Measurements from ENCODE around the gene JSRP1. TPM values are rescaled to one million over a fixed set of nuclear protein-coding genes. Genes with fewer than 3 reads are reported as not detected.

The JSRP1 gene, protein sequence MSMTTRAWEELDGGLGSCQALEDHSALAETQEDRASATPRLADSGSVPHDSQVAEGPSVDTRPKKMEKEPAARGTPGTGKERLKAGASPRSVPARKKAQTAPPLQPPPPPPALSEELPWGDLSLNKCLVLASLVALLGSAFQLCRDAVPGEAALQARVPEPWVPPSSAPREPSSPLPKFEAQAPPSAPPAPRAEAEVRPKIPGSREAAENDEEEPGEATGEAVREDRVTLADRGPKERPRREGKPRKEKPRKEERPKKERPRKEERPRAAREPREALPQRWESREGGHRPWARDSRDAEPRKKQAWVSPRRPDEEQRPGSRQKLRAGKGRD
- not detected in 2 replicates for total RNA-seq (2014; rRNA removed; shearing (Covaris generic); ENCODE audit: low replicate concordance)

DNA sequence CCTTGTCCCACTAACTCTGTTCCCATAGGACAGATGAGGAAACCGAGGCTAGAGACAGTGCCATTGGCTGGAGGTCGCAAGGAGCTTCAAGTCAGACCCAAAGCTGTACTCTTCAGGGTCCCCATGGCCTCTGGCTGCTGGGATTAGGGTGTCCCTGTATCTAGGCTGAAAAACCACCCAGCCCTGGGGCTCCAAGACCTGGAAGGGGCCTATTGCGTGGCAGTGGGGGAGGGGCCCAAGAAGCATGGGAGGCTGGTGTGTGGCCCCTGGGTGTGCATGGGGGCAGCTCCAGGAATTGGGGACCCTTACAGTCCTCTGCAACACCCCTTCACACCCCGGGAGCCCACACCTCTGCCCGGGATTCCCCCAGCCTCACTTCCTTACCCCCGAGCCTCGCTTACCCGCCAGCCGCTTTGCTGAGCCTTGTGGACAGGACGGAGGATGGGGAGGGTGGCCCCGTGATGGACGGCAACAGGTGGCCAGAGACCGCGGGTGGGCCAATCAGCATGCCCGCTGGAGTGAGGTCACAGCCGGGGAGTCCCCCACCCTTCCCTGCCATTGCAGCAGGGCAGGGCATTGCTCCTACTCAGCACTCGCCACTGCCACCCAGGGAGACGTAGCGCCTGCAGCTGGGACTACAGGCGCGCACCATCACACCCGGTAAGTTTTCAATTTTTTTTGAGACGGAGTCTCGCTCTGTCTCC lies at the start of gene JSRP1:
Gene JSRP1, minus strand, starts transcription at position 436 of the 704 bp plus-strand sequence. CDS start 1,103 bp downstream, outside the sequence.
- DNase-seq (ENCODE audit: low read depth): no peak
- in situ Hi-C loops (cut with HindIII; ENCODE audit: low pct_unique_long_range_greater_than_20kb, low sequenced_read_pairs): no loop called here

DNA sequence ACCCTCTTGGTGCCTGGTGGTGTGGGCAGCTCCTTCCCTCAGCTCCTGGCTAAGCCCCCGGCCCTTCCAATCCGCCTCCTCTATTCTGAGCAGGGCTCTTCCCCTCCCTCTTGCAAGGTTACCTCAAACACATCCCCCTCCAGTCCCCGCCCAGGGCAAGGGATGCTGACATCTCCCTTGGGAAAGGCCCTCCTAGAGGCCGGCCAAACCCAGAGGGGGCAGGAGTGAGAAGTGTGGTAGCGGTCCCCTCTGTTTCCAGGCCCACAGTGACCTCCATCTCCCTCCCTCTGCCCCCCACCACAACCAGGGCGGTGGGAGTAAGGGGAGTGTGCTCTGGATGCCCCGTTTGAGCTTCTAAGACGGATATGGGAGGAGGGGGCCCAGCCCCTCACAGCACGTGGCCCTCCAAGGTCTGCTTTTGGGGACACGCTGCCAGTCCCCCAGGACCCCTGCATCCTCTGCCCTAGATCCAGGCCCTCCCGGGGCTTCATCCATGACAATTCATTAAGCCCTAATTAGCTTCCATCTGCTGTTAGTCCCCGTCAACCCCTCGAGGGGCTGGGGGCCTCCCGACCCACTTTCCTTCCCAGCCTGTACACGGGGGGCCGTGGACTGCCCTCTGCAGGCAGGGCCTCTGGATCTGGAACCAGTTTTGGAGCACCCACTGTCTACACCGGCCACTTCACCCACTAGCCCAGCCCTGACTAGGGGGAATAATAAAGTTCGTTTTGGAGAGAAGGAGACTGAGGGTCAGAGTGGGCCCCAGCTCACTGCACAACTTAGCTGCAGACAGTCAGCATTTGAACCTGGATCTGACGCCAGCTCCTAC lies 49.4 kb upstream of the JSRP1 start:
- no peak for DNase-seq (ENCODE audit: low read depth)
- in situ Hi-C loops (cut with HindIII; ENCODE audit: low pct_unique_long_range_greater_than_20kb, low sequenced_read_pairs): no loop called here

DNA sequence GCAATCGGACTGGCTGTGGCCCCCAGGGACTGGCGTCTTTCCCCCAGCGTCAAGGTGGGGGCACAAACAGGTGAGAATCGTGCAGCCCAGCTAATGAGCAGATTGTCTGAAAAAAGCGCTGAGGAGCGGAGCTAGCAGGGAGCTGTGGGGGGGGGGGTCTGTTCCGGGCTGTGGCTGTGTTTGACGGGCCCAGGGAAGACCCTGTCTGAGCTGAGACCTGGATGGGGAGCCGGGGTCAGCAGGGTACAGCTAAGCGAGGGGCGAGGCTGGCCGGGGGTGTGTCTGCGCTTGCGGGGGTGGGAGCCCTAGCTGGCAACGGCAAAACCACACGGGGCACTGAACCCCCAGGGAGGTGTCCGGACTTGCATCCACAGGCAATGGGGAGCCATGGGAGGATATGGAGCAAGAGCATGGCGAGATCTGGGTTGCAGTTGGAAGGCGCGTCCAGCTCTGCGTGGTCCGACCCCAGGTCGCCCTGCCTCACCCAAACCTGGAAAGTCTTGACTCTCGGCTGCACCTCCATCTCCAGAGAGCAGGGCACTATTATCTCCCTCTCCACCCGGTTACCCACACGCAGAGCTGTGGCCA lies 47.1 kb upstream of the JSRP1 start:
- DNase-seq (ENCODE audit: low read depth): no peak
- in situ Hi-C loops (cut with HindIII; ENCODE audit: low pct_unique_long_range_greater_than_20kb, low sequenced_read_pairs): no loop called here

DNA sequence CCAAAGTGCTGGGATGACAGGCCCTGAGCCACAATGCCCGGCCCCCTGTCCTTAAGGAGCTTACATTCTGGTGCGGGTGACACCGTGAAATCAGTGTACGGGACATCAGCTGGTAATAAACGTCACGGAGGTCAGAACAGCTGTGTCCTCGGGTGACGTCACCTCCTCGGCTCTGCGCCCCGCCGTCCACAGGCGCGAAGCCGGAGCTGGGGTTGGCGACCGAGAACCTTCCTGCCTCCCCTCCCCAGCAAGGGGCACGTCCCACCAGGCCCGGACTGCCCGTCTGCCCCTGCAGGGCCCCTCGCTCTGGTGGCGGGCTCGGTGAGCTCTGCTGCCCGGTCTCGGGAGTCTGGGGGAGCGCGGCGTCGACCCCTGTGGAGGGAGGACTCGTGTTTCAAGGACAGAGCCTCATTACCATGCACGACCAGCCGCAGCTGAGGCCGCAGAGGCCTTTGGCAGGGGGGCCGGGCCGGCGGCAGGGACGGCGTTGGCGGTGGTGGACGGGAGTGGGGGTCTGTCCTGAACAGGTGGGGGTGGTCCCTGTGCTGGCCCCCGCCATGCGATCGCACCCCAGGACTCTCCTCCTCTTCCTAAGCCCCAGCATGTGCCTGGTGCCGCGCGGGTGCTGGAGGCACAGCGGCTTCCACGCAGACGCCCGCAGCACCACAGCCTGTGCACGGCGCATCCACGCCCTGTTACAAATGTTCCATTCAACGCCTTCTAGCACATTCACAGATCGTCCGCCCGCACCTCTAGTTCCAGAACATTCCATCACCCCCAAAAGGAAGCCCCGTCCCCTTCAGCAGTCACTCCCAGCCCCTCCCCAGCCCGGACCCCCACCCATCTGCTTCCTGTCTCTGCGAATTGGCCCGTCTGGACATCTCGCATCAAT lies 46.3 kb upstream of the JSRP1 start:
- no peak for DNase-seq (ENCODE audit: low read depth)
- in situ Hi-C loops (cut with HindIII; ENCODE audit: low pct_unique_long_range_greater_than_20kb, low sequenced_read_pairs): no loop called here

DNA sequence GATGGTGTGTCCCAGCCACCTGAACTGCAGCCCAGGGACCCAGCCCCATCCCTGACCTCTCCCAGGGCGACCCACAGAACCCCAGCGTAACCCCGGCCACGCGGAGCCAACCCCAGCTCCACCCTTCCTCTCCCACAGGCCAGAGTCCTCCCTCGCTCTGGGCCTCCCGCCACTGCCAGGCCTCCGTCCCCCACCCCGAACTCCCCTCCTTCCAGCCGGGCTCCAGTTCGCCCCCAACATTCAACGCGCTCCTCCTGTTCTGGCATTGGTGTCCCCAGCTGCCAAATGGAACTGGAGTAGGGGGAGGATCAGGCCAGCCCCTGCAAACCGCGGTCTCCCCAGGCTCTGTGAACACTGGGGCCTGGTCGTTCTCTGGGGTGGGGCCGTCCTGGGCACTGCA lies 44.3 kb upstream of the JSRP1 start:
- in situ Hi-C loops (cut with HindIII; ENCODE audit: low pct_unique_long_range_greater_than_20kb, low sequenced_read_pairs): no loop called here
- DNase-seq (ENCODE audit: low read depth): no peak

DNA sequence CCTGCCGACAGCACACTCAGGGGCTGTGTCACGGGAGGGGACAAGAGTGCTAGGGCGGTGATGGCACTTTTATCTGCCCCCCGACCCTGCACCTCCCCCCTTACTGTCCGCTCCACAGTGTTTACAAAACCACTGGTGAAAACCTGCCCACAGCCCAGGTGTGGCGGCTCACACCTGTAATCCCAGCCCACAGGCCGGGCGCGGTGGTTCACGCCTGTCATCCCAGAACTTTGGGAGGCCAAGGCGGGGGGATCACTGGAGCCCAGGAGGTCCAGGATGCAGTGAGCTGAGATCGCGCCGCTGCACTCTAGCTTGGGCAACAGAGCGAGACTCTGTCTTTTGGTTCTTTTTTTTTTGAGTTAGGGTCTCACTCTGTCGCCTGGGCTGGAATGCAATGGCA lies 39.9 kb upstream of the JSRP1 start:
- in situ Hi-C loops (cut with HindIII; ENCODE audit: low pct_unique_long_range_greater_than_20kb, low sequenced_read_pairs): no loop called here
- no peak for DNase-seq (ENCODE audit: low read depth)

DNA sequence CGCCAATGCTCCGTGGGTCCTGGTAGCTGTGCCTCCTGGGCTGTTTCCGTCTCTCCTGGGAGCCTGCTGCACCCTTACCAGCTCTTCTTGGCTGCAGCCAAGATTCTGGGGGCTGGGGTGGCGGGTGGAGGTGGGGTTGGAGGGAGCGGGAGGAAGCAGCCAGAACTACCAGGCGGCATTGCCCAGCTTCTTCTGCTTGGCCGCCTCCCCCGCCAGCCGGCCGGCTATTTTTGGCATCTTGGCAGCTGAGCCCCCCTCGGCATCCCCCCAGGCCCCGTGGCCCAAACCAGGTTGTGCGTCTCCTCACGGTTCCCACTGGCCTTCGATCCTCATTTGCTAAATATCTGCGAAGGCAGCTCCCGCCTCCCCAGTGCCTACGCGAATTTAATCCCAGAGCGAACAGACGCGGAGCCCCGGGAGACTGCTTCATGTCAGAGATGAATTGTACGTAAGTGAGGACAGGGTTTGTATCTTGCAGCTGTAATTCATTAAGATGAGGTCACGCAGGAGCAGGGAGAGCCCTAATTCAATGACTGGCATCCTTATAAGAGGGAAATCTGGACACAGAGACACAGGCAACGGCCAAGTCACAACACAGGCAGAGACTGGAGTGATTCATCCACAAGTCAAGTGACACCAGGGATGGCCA lies 38.6 kb upstream of the JSRP1 start:
- in situ Hi-C loops (cut with HindIII; ENCODE audit: low pct_unique_long_range_greater_than_20kb, low sequenced_read_pairs): no loop called here
- no peak for DNase-seq (ENCODE audit: low read depth)

DNA sequence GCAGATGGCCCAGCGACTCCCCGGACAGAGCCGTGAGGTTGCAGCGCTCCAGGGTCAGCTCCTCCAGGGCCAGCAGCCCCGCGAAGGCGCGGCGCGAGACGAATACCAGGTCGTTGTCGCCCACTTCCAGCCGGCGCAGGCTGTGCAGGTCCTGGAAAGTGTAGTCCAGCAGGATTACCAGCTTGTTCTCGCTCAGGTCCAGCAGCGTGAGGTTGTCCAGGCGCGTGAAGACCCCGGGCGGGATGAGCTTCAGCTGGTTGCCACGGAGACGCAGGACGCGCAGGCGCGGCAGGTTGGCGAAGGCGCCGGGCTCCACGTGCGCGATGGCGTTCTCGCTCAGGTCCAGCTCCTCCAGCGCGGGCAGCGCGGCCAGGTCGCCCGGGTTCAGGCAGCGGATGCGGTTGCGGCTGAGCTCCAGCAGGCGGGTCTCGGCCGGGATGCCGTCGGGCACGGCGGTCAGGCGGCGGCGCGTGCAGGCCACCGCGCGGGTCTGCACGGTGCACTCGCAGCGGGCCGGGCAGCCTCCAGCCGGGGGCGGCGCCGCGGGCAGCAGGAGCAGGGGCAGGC lies 35.1 kb upstream of the JSRP1 start:
- in situ Hi-C loops (cut with HindIII; ENCODE audit: low pct_unique_long_range_greater_than_20kb, low sequenced_read_pairs): no loop called here
- no peak for DNase-seq (ENCODE audit: low read depth)

DNA sequence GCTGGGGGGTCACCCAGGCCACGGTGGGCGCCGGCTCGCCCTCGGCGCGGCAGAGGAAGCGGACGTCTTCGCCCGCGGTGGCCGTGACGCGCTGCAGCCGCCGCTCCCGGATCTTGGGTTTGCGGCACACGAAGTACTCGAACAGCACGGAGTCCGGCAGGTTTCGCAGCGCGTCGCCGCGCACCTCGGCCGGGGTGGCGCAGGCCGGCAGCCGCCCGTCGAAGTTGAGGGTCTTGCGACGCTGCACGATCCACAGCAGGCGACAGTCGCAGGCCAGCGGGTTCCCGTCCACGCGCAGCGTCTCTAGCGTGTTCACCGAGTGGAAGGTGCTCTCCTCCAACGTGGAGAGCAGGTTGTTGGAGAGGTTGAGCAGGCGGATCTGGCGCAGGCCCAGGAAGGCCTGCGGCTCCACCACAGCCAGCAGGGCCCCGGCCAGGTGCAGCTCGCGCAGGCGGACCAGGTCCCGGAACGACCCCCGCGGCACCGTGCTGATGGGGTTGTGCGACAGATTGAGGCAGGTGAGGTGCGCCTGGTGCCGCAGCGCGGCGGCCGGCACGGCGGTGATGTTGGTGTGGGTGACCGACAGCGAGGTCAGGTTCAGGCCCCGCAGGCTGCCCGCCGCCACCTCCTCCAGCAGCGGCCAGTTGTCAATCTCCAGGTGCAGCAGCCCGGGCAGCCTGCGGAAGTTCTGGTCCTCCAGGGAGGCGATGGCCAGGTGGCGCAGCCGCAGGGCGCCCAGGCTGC lies 34.4 kb upstream of the JSRP1 start:
- in situ Hi-C loops (cut with HindIII; ENCODE audit: low pct_unique_long_range_greater_than_20kb, low sequenced_read_pairs): no loop called here
- DNase-seq (ENCODE audit: low read depth): no peak

DNA sequence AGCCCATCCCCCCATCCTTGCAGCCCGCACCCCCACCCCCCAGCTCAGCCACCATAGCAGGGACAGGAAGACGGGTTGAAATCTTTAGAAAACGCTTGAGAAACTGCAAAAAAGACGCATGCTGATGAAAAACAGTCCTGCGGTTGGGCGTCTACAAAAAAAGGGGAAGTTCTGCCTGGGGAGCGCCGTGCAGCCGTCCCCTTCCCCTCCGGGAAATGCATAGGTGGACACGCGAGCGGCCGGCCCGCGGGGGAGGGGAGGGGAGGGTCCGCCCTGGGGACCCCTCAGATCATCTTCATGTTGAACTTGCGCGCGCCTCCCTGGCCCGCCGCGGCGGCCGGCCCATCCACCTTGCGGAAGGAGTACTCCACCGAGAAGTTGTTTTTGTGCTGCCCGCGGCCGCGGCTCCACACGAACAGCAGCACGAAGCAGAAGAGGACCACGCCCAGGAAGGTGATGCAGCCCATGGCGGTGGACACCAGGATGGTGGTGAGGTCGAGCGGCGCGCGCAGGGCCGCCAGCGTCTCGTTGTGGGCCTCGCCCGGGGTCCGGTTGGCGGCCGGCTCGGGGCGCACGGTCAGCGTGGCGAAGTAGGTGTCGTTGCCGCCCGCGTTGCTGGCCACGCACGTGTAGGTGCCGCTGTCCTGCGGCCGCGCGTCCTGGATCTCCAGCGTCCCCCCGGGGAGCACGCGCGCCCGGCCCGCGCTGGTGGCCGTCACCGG lies 33.7 kb upstream of the JSRP1 start:
- in situ Hi-C loops (cut with HindIII; ENCODE audit: low pct_unique_long_range_greater_than_20kb, low sequenced_read_pairs): no loop called here
- no peak for DNase-seq (ENCODE audit: low read depth)

DNA sequence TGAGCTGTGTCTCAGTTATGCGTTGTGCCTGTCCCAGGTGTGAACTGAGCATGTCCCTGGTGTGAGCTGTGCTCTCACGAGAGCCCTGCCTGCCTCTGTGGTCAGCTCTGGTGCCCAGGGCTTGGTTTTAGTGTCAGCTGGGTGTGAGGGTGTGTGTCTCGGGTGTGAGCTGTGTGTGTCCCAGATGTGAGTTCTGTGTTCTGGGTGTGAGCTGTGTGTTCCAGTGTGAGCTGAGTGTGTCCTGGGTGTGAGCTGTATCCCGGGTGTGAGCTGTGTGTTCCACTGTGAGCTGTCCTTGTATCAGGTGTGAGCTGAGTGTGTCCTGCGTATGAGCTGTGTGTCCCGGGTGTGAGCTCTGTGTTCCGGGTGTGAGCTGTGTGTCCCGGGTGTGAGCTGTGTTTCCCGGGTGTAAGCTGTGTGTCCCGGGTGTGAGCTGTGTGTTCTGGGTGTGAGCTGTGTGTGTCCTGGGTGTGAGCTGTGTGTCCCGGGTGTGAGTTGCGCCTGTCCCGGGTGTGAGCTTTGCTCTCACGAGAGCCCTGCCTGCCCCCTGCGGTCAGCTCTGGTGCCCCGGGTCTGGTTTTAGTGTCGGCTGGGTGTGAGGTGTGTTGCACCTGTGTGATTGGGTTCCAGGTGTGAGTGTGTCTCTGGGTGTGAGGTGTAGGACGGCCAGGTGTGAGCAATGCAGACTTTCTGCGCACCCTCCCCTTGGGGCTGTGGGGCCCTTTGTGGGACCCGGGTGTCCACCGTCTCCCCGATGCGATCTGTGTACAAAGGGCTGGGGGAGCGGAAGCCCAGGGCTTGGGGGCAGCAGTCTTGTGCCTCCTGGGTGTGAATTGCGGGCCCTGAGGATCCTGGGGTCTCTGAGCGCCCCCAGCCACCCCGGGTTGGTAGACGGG lies 32.8 kb upstream of the JSRP1 start:
- in situ Hi-C loops (cut with HindIII; ENCODE audit: low pct_unique_long_range_greater_than_20kb, low sequenced_read_pairs): no loop called here

DNA sequence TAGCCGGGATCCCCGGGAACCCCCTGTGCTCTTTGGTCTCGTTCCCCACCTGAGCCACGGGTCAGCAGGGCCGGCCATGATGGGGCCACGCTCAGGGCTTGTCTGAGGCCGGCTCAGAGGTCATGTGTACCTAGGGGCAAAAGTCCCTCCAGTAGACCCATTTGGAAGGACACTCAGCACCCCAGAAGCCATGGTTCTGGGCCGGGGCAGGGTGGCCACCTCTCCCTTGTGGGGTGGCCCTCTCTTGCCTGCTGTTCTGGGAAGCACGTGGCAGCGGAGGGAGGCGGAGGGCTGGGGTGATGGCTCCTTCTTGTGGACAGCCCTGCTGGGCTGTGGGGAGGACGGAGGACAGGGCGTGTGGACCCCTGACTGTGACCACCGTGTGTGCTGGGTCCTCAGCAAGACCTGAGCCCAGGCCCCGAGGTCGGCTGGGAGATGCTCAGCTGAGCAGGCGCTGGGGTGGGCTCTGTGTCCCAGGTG lies 32.2 kb upstream of the JSRP1 start:
- in situ Hi-C loops (cut with HindIII; ENCODE audit: low pct_unique_long_range_greater_than_20kb, low sequenced_read_pairs): no loop called here
- no peak for DNase-seq (ENCODE audit: low read depth)

More for the DNA sequence above, 32.8 kb upstream of the JSRP1 start:
- DNase-seq (ENCODE audit: low read depth): no peak

DNA sequence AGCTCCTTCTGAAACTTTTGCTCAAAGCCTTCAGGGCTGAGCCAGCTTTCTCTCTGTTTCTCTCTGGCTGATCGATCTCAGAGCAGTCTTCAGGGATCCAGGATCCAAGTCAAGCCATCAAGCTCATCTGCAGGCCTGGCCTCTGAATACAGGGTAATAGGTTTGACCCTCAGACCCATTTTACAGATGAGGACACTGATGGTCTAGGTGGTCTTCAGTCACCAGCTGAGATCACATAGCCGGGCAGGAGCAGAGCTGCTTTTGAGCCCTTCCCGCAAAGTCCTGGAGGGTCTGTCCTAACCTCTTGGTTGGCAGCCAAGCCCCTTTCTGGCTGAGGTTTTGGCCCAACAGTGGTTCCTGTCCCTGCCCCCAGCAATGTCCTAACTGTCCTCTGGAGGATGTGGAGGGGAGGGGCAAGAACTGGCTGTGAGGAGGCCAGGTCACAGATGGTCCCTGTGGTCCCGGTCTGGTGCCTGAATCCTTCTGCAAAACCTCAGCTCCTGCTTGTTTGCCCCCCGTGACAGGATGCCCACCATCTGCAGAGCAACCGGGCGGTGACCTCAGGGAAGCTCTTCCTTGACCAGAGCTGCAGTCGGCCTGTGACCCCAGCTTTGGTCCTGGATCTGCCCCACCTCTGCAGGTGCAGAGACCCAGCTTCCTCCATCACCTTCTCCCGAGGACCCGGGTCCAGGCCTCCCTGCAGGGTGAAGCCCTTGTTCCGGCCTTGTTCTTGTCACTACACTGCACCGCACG lies 31.5 kb upstream of the JSRP1 start:
- in situ Hi-C loops (cut with HindIII; ENCODE audit: low pct_unique_long_range_greater_than_20kb, low sequenced_read_pairs): no loop called here

More for the DNA sequence above, 31.5 kb upstream of the JSRP1 start:
- DNase-seq (ENCODE audit: low read depth): no peak
